HG03095 (cell line): Measurements from ENCODE around the gene PRAMEF1.
"Not testable (repeated sequence)": the region's sequence is repeated elsewhere in the genome, so short reads cannot be mapped to it uniquely, and the experiment has no call there.

ENCODE experiments used
- ATAC-seq: cut with Tn5 transposase; IDR thresholded peaks from one replicate; pipeline ENCODE4 v1.9.1; 2021; ENCODE audit warnings: moderate library complexity; ENCODE audit not compliant: unreplicated experiment

Gene PRAMEF1

GRCh38 chr1:12791097-12791496 is at the start of gene PRAMEF1:
PRAMEF1 (plus strand) TSS chr1:12791397; CDS start chr1:12793228, 1,831 bp downstream.
- ATAC-seq: not testable (repeated sequence)

- ATAC-seq: no peak
Measured at GRCh38 chr1:12741946-12742345, 49.3 kb upstream of the PRAMEF1 start.

- ATAC-seq: no peak
Measured at GRCh38 chr1:12745126-12745991, 45.8 kb upstream of the PRAMEF1 start.

GRCh38 chr1:12745992-12746323 is 45.2 kb upstream of the PRAMEF1 start, which contains the start of gene CFAP107:
CFAP107 (plus strand) TSS chr1:12746200; CDS start chr1:12746431, 231 bp downstream.
- ATAC-seq: no peak

GRCh38 chr1:12748778-12749355 is 42.3 kb upstream of the PRAMEF1 start:
- no peak for ATAC-seq

- ATAC-seq: no peak
Measured at GRCh38 chr1:12754738-12755137, 36.5 kb upstream of the PRAMEF1 start.

- ATAC-seq: no peak
Measured at GRCh38 chr1:12756273-12756672, 34.9 kb upstream of the PRAMEF1 start.

GRCh38 chr1:12756768-12757413 is 34.3 kb upstream of the PRAMEF1 start:
- ATAC-seq: no peak

- ATAC-seq: no peak
Measured at GRCh38 chr1:12757836-12758235, 33.4 kb upstream of the PRAMEF1 start.

GRCh38 chr1:12760256-12760795 is 30.9 kb upstream of the PRAMEF1 start:
- ATAC-seq: no peak

GRCh38 chr1:12761781-12762180 is 29.4 kb upstream of the PRAMEF1 start:
- no peak for ATAC-seq

GRCh38 chr1:12762766-12763165 is 28.4 kb upstream of the PRAMEF1 start:
- ATAC-seq: no peak

- ATAC-seq: no peak
Measured at GRCh38 chr1:12763479-12763878, 27.7 kb upstream of the PRAMEF1 start.

- no peak for ATAC-seq
Measured at GRCh38 chr1:12764016-12764415, 27.2 kb upstream of the PRAMEF1 start.

- ATAC-seq: no peak
Measured at GRCh38 chr1:12769031-12769430, 22.2 kb upstream of the PRAMEF1 start.

GRCh38 chr1:12769976-12770505 is 21.2 kb upstream of the PRAMEF1 start:
- ATAC-seq: no peak

- ATAC-seq: no peak
Measured at GRCh38 chr1:12770620-12771019, 20.6 kb upstream of the PRAMEF1 start.

- no peak for ATAC-seq
Measured at GRCh38 chr1:12771186-12771585, 20.0 kb upstream of the PRAMEF1 start.

- ATAC-seq: no peak
Measured at GRCh38 chr1:12772520-12772919, 18.7 kb upstream of the PRAMEF1 start.

- ATAC-seq: no peak
Measured at GRCh38 chr1:12773438-12773837, 17.8 kb upstream of the PRAMEF1 start, which contains the start of gene PRAMEF12. PRAMEF12 (plus strand) TSS chr1:12773738; CDS start chr1:12774868, 1,130 bp downstream.

GRCh38 chr1:12774801-12775345 is 16.3 kb upstream of the PRAMEF1 start:
- no peak for ATAC-seq
